Right atrium auricular region (tissue), 2 donors: ENCODE measurements around the gene FBXL22. TPM values are rescaled to one million over a fixed set of nuclear protein-coding genes. Genes with fewer than 3 reads are reported as not detected.
"Not testable (repeated sequence)": the region's sequence is repeated elsewhere in the genome, so short reads cannot be mapped to it uniquely, and the experiment has no call there.

ENCODE experiments used
- DNase-seq: peaks from one replicate; pipeline ENCODE4 v3.0.0-alpha.2; 2019; ENCODE audit warnings: low spot score
- H3K27ac ChIP-seq, 2 donors: fragments of 200-600 bp; sonication (generic); 1 replicate in 1 of 2; 2 replicates in 1 of 2; pipeline ENCODE4 v1.5.1; 2016 to 2019
- H3K27me3 ChIP-seq, 2 donors: fragments of 200-600 bp; sonication (generic); one replicate each; pipeline versions ENCODE4 v1.5.1 to v1.6.0; 2017 to 2019
- H3K36me3 ChIP-seq: fragments of 200-600 bp; sonication (generic); one replicate; pipeline ENCODE4 v1.5.1; 2016
- H3K4me1 ChIP-seq, 2 donors: fragments of 200-600 bp; sonication (generic); one replicate each; pipeline versions ENCODE4 v1.5.1 to v1.6.0; 2017 to 2019
- H3K4me3 ChIP-seq, 2 donors: fragments of 200-600 bp; sonication (generic); 1 replicate in 1 of 2; 2 replicates in 1 of 2; pipeline ENCODE4 v1.5.1; 2017 to 2019; ENCODE audit warnings: mild to moderate bottlenecking in 1 of 2, moderate library complexity in 1 of 2
- H3K9me3 ChIP-seq, 2 donors: fragments of 200-600 bp; sonication (generic); one replicate each; pipeline ENCODE4 v1.5.1; 2019
- CTCF ChIP-seq, 2 donors: fragments of 200-600 bp; sonication (generic); IDR thresholded peaks; one replicate each; pipeline ENCODE4 v1.5.1; 2019; ENCODE audit warnings: antibody characterized with exemption in 2 of 2
- total RNA-seq, 2 donors: library from RNA; depleted of rRNA; stranded (reverse); fragments of >200 nt; gene quantifications; one replicate each; pipeline ENCODE4 v1.1.0, GENCODE V29; 2016

Gene FBXL22
- total RNA-seq, 2 donors from 2014 or later = 13.8 to 20.1 TPM

GRCh38 chr15:63612300-63612699 is 15.1 kb downstream of the FBXL22 start:
- no peaks in the 10 kb centered on the region for H3K27me3 ChIP-seq
- H3K9me3 ChIP-seq = no peaks in the 10 kb centered on the region
- H3K36me3 ChIP-seq = peaks cover 62% of the 10 kb centered on the region
- no peak for DNase-seq
- no peak for TF ChIP-seq CTCF (IDR thresholded peaks at IDR 0.05)
- H3K27ac ChIP-seq = no peak overlapping the region
- H3K4me1 ChIP-seq = peaks cover 0 to 16% of the 10 kb centered on the region in 2 donors
- H3K4me3 ChIP-seq = no peak overlapping the region

DNA sequence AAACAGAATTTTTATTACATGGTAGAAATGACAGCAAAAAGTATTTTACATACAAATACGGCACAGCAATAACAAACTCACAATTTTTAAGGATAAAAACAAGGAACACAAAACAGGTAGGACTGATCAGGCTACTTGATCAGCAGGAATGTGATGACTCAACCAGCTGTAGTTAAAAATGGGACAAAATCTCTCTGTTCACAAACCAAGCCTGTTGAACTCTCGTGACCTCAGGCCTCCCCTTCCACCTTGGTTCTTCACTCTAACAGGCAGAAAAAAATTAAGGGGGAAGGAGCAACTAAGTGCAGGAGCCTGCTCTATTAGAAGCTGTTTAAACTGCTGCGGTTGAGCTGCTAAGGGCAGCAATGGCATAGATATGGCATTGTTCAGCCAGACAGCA is 18.7 kb downstream of the FBXL22 start:
- no peak overlapping the region for H3K4me3 ChIP-seq
- peaks cover 0 to 3% of the 10 kb centered on the region in 2 donors for H3K4me1 ChIP-seq
- no peak for TF ChIP-seq CTCF (IDR thresholded peaks at IDR 0.05)
- DNase-seq = no peak
- H3K36me3 ChIP-seq = peaks cover 40% of the 10 kb centered on the region
- H3K9me3 ChIP-seq = no peaks in the 10 kb centered on the region
- no peaks in the 10 kb centered on the region for H3K27me3 ChIP-seq
- no peak overlapping the region for H3K27ac ChIP-seq

DNA sequence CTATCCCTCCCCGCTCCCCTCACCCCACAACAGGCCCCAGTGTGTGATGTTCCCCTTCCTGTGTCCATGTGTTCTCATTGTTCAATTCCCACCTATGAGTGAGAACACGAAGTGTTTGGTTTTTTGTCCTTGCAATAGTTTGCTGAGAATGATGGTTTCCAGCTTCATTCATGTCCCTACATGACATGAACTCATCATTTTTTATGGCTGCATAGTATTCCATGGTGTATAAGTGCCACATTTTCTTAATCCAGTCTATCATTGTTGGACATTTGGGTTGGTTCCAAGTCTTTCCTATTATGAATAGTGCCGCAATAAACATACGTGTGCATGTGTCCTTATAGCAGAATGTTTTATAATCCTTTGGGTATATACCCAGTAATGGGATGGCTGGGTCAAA is 20.0 kb downstream of the FBXL22 start:
- not testable (repeated sequence) for H3K4me3 ChIP-seq, H3K27me3 ChIP-seq, H3K27ac ChIP-seq, H3K9me3 ChIP-seq, H3K4me1 ChIP-seq, DNase-seq
- H3K36me3 ChIP-seq = peaks cover 40% of the 10 kb centered on the region

- H3K27ac ChIP-seq, H3K4me1 ChIP-seq, DNase-seq, H3K27me3 ChIP-seq, H3K9me3 ChIP-seq, H3K4me3 ChIP-seq: not testable (repeated sequence)
- H3K36me3 ChIP-seq = peaks cover 40% of the 10 kb centered on the region
Observed at GRCh38 chr15:63617627-63618026, 20.4 kb downstream of the FBXL22 start.

- DNase-seq, H3K4me3 ChIP-seq, H3K9me3 ChIP-seq, H3K27ac ChIP-seq, H3K27me3 ChIP-seq, H3K4me1 ChIP-seq: not testable (repeated sequence)
- H3K36me3 ChIP-seq = peaks cover 45% of the 10 kb centered on the region
Observed at GRCh38 chr15:63620760-63621159, 23.6 kb downstream of the FBXL22 start.

- Histone ChIP-seq H3K27ac (no peak overlapping the region), H3K4me1 (no peaks in the 10 kb centered on the region), H3K27me3 (no peaks in the 10 kb centered on the region), H3K4me3 (no peak overlapping the region), H3K36me3 (peaks cover 69% of the 10 kb centered on the region), H3K9me3 (no peaks in the 10 kb centered on the region)
- TF ChIP-seq CTCF (IDR thresholded peaks at IDR 0.05) = no peak
- no peak for DNase-seq
Observed at GRCh38 chr15:63623232-63623969, 26.2 kb downstream of the FBXL22 start.

GRCh38 chr15:63626955-63627354 is 29.8 kb downstream of the FBXL22 start:
- no peak for TF ChIP-seq CTCF (IDR thresholded peaks at IDR 0.05)
- Histone ChIP-seq H3K4me3 (no peak overlapping the region), H3K36me3 (peaks cover 96% of the 10 kb centered on the region), H3K27ac (no peak overlapping the region), H3K27me3 (no peaks in the 10 kb centered on the region), H3K4me1 (no peaks in the 10 kb centered on the region), H3K9me3 (no peaks in the 10 kb centered on the region)
- no peak for DNase-seq
